CD4-positive, alpha-beta T cell treated with Interleukin-17A for 1 hour (primary cell): ENCODE results near the gene CHAD.
A peak's percentile ranks its signal among the peaks of the same experiment; 100 is the strongest.
"Not testable (repeated sequence)": the region's sequence is repeated elsewhere in the genome, so short reads cannot be mapped to it uniquely, and the experiment has no call there.

Source experiments
- DNase-seq: peaks from one replicate; pipeline ENCODE4 v3.0.0-alpha.2; 2020

CHAD gene

GRCh38 chr17:50425682-50426471 is 42.8 kb downstream of the CHAD start, which contains the start of gene ACSF2:
Gene ACSF2, plus strand, starts transcription at chr17:50426218. Its CDS starts 44 bp downstream, at chr17:50426262.
- DNase-seq, result peak; percentile 77

DNA sequence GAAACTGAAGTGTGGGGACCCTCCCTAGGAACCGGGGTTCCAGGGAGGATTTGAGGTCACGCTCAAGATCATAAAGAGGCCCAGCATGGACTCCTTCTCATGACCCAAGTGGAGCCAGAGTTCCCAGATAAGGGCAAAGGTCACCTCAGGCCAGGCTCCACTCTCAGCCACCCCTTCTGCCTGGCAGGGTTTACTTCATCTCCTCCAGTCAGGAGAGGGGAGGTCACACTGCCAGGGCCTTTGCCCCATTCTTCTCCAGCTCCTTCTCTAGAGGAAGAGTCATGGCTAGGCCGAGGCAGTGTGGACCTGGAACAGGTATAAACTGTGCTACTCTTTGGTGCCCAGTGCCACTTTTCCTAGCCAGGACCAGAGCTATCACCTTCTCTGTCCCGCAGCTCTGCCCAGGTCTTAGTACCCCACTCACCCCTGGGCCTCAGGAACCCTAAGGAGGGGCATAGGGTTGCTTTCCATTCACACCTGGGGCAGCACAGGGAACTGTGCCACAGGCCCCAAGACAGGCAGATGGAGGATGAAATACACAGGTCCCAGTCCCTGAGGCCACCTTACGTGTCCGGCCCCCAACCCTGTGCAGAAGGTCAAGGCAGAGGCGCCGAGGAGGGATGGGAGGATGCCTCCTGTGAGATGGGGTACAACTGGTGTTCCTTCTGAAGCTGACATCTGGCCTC is 43.5 kb downstream of the CHAD start:
- DNase-seq, result no peak

DNA sequence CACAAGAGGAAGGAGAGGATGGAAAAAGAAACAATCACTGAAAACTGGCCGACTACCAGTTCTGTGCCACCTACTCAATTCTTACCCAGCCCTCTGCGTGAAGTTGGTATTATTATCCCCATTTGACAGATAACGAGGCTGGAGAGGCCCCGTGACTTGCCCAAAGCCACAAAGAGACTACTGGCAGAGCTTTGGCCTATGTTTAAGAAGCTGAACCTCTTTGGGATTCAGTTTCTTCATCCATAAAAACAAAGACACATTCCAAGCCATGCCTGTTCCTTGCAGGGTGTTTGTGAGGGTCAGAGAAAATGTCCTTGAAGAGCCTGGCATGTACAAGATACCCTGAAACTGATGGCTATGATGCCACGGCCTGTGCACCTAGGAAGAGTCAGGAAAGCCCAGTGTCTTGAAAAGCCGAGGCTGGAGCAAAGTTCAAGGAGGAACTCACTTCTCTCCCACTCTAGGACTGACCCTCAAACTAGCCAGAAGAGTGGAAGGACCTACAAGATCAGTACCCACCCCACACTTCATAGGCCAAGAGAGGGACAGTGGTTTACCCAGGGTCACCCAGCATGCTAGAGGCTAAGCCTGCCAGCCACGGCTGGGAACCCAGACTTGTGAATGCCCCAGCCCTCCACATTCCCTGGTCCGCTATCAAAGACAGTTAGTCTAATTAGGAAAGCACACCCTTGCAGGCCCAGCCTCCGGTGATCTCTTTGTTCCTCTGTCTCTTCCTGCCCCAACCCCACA is 44.3 kb downstream of the CHAD start:
- no peak for DNase-seq

DNA sequence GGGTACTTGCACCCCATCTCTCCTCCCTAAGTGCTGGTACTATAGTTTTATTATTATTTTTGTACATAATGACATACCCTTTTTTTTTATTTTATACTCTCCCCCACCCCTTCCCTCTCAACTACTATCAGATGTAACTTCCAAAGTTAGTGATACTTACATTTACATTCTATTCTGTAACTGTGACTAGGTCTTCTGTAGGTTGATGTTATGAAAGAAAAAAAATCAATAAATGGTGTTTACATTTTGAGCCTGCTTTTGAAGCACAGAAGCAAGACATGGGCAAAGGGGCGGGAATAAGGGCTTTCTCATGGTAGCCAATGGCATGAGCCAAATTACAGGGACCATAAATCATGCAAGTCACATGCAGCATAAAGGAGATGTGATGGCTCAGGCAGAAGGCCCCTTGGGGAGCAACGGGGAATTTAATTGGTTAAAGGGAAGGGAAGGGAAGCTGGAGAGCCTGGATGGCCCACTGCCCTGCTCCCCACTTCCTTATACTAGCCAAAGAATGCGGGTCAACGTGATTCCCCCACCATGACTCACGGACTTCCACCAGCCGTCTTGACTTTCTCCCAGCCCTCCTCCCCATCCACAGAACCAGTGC is 45.0 kb downstream of the CHAD start:
- DNase-seq, result no peak

DNA sequence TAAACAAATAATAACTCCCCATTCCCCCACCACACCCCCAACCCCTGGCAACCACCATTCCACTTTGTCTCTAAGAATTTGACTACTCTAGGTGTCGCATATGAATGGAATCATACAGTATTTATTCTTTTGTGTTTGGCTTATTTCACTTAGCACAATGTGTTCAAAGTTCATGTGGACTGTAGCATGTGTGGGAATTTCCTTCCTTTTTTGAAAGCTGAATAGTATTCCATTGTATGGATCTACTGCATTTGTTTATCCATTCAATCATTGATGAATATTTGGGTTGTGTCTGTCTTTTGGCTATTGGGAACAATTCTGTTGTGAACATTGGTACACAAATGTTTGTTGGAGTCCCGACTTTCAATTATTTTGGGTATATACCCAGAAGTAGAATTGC is 45.9 kb downstream of the CHAD start:
- DNase-seq, result no peak

DNA sequence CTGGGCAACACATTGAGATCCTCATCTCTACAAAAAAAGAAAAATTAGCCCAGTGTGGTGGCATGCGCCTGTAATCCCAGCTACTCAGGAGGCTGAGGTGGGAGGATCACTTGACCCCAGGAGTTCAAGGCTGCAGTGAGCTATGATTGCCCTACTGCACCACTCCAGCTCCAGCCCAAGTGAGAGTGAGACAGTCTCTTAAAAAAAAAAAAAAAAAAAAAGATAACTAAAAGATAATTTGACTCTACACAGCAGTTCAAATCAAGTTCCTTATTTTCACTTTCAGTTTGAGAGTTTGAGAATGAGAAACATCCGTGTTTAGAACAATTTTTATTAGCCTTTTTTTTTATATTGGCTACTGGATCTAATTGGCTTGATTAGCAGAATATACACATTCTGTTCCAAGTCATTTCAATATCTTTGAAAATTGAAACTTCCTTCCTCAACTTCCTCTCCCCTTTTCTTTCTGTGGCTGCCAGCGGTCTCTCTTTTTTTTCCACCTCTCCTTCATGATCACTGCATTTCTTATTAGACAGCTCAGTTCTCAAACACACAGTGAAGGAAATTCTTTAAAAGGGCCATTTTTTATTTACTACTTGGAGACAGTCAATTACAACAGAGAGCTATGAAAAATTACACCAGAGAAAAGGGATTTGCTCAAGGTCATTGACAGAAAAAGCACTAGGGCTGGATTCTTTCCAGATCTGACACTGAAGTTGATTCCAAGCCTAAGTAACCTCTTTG is 47.2 kb downstream of the CHAD start:
- peak; percentile 29 for DNase-seq

- DNase-seq, result no peak
These were observed 48.1 kb downstream of the CHAD start for GRCh38 chr17:50420419-50421112.

DNA sequence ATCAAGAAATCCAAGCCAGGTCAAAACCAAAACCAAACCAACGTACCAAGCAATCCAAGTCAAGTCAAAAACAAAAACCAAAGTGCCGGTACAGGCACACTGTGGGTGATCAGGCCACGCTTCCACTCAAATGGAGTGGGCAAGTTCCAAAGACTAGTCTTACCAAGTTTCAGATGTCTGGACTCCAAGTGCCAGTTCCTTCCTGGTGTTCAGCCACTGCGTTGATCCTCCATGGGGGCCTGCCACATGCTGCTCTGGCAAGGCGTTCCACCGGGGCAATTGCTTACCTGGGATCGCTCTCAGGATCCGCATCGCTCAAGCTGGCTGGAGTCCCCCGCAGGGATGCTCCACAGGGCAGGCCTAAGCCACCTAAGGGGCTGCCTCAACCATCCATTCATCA is 49.1 kb downstream of the CHAD start:
- not testable (repeated sequence) for DNase-seq

GRCh38 chr17:50414808-50415207 is 53.9 kb downstream of the CHAD start:
- DNase-seq, result no peak
